HG03457 (cell line): ENCODE data around the gene TRIM36.
A peak's percentile ranks its signal among the peaks of the same experiment; 100 is the strongest.

Experiments used
- ATAC-seq: cut with Tn5 transposase; IDR thresholded peaks from one replicate; pipeline ENCODE4 v1.9.1; 2021; ENCODE audit warnings: moderate number of reproducible peaks; ENCODE audit not compliant: unreplicated experiment

Gene TRIM36, protein sequence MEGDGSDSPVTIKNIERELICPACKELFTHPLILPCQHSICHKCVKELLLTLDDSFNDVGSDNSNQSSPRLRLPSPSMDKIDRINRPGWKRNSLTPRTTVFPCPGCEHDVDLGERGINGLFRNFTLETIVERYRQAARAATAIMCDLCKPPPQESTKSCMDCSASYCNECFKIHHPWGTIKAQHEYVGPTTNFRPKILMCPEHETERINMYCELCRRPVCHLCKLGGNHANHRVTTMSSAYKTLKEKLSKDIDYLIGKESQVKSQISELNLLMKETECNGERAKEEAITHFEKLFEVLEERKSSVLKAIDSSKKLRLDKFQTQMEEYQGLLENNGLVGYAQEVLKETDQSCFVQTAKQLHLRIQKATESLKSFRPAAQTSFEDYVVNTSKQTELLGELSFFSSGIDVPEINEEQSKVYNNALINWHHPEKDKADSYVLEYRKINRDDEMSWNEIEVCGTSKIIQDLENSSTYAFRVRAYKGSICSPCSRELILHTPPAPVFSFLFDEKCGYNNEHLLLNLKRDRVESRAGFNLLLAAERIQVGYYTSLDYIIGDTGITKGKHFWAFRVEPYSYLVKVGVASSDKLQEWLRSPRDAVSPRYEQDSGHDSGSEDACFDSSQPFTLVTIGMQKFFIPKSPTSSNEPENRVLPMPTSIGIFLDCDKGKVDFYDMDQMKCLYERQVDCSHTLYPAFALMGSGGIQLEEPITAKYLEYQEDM

DNA sequence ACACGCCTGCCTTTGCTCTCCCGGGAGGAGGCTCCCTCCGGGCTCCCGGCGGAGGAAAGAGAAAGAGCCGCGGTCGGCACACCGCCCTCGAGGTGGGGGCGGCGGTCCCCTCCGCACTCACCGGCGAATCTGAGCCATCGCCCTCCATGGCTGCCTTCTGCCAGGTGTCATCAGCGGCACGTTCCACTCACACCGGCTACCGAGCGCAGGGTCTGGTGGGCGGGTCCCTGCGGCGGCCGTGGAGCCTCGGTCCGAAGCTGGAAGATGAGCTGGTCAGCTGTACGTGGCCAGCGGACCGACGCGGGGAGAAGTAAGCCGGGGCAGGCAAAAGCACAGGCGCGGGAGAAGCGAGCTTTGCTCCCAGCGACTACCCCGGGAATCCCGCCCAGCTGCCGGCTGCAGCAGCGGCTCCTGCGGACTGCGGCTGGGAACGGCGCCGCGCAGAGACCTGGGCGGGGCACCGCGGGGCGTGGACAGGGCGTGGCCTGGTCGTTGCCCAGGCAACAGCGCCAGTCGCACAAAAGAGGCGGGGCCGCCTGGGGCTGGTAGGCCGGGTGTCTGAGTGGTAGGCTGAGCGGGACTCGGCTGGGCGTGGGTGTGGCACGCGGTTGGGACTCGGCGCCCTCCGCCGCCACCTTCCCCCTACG is at the start of gene TRIM36:
Gene TRIM36, minus strand, starts transcription at position 422 of the 647 bp plus-strand sequence. Its CDS starts 274 bp downstream, at position 148.
- peak; percentile 98 for ATAC-seq

DNA sequence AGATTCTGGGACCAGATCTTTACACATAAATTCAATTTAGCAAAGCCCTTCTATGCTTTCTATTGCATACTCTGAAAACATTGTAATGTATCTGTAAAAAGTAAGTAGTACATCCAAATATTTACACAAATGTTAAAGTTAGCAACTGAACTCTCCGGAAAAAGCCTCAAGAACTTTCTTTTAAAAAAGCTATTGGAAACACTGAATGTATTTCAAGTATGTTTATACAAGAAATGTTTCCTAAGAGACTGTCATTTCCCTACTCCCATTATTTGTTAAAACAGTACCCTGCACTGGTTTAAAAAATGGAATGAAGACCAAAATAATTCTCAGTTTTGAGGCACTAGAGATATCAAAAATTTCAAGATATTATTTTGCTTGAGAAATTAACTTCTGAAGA is 44.8 kb upstream of the TRIM36 start:
- ATAC-seq, result no peak

DNA sequence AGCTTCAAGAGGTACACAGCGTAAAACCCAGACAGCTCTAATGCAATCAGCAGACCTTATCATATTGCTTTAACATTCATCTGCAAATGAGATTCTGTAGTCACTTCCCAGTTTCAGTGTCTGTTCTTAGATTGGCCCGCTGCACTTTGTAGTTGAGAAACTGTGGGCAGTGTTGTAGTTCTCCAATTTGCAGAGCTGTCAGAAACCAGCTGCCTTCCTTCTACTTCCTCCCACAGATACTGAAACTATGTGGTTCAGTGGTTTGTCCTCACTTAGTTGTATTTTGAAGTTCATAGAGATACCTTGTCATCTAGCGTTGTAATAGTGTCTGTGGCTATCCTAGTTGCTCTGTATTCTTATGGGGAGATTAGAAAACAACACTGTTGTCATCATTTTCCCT is 39.6 kb upstream of the TRIM36 start:
- ATAC-seq, result peak; percentile 100

DNA sequence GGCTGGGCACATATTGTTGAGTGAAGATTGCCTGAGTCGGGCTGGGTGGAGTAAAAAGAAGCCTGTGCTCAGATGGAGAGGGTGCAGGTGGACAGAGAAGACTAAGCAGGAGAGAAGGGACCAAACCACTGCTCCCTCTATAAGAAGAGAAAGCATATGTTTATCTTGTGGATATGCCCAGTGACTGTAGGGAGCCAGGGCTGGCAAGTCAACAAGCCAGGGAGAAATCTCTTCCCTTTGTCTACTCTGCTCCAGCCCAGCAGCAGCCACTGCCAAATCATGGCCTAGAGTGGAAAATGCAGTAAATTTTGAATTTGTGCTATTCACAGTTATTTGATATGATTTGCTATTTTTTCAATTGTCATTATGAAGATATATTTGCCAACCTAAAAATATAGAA is 33.2 kb upstream of the TRIM36 start:
- ATAC-seq, result no peak

DNA sequence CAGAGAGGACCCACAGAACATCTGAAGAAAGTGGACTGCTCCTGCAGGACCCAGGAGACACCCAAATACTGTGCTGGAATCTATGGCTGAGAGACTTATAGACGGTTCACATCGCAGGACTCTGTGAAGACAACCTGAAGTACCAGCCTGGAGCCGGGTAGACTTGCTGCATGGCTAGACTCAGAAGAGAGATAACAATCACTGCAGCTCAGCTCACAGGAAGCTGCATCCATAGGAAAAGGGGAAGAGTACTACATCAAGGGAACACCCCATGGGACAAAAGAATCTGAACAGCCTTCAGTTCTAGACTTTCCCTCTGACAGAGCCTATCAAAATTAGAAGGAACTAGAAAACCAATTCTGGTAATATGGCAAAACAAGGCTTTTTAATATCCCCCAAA is 26.5 kb upstream of the TRIM36 start:
- ATAC-seq, result no peak

DNA sequence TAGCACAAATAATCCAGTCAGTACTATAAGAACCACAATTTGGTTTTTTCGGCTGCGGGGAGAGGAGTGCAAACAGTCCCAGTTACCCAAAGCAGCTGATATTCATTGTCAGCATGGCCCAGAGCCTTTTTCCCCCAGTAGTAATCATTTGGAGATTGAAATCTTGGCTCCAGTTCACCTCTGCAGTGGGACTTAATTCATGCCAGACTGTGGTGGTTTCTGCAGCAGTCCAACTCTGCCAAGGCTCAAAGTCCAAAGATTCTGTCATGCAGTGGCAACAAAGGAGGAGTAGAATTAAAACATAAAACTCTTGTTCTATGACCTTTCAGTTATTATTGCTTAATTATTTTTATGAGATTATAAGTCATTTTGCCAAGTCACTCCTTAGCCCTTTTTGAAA is 25.0 kb upstream of the TRIM36 start:
- no peak for ATAC-seq

DNA sequence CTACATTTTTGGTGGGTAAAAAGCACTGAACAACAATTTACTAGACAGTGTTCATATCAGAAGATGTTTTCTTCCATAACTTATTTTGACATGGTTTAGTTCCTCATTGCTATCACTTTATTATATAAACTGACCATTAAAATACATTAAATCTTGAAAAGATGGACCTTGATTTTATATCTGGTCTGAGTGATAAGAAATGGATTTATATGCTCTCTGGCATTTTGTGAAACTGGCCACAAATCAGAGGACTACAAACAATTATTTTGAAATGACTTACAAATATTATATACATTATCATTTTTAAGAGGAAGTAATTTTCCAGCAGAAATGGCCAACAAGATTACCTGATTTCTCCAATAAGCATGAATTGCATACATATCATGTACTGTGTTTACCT is 23.6 kb upstream of the TRIM36 start:
- ATAC-seq, result no peak

DNA sequence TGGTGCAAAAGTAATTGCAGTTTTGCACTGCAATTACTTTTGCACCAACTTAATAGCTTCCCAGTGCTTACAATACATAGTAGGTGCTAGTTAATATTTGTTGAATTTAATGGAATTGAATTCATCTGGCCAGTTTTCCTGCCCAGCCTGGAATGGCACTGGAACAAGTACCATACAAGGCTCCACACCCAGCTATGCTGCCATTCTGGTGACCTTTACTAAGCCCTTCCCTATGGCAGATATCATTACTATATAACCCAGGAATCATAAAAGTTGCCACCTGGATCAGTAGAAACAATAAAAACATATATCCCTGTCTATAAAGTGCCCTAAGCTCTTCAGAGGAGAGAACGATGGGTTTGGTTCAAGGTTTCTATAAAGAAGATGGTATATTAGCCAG is 22.4 kb upstream of the TRIM36 start:
- ATAC-seq, result no peak

DNA sequence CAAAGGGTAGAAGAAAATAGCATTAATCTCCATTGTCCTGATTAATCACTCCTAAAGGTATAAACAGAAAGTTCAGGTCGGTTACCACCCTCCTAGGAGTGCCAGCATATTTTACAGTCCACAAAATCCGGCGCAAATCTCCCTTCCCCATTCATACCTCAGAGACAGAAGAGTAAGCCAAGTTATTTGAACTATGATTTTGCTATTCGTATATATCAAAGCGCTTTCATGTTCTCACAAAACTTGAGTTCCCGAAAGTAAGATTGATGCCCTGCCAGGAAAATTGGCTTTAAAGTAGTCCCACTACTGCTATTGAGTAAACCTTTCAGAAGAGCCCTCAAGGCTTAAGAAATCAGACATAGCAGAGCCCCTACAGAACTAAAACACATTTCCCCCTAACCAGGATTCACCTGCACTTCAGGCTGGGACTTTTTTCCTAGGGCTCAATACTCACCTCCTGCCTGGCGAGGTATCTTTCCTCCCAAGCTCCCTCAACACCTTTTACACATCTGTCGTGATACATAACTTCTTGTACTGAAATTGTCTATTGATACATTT is 21.8 kb upstream of the TRIM36 start:
- no peak for ATAC-seq

DNA sequence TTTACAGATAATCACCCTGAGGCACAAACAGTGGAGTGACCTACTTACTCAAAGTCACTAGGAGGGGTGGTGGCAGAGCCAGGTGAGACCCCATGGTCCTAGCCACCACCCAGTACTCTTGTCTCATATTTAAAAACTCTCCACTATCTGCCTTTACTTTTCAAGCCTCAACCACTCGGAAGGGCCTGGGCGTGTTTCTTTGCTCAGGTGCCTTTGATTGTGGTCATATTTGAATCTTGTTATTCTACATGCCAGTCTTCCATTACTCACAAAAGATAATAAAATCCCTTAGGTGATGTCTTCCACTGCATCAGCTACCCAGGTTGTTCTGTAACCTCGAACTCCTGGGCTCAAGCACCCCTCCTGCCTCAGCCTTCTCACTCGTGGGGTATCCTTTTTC is 20.7 kb upstream of the TRIM36 start:
- no peak for ATAC-seq

DNA sequence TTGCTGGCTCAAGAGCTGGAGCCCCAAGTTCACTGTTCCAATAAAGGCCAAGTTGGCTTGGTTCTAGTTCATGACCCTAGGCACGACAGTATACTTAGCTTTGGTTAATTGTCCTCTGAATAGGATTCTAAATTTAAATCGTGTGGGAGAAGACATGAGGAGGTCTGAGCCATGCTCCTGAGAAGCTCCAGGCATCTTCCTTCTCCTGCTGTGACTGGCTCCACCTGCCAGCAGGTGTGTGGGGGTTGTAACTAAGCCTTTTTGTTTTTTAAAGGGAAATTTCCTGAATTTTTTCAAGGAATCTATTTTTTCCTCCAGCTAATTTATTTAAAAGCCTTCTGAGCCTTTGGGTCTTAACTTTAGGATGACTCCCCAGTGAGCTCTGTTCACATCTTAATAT is 20.2 kb upstream of the TRIM36 start:
- no peak for ATAC-seq

DNA sequence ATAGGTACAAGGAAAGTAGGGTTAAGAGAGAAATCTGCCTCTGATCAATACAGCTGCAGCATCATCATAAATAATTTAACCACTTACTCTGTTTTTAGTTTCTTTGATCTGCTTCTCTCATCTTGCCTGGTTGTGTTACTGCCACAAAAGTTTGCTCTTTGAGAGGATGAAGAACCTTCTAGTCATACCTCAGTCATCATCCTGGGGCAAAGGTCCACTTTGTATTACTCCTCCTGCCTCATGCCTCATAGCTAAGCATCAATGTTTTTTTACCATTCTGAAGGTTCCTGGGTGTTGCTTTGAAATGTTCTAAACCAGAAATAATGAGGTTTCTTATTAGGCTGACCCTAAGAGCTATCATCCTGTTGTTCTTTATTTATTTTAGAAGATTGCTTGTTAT is 17.1 kb upstream of the TRIM36 start:
- ATAC-seq, result no peak

DNA sequence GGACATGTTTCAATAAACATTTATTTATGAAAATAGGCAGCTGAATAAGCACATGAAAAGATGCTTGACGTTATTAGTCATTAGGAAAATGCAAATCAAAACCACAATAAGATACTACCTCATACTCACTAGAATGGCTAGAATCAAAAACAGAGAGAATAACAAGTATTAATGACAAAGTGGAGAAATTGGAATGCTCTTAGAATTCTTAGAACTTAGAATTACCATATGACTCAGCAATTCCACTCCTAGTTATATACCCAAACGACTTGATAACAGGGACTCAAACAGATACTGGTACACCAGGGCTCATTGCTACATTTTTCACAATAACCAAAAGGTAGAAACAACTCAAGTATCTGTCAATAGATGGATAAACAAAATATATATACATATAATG is 15.1 kb upstream of the TRIM36 start:
- no peak for ATAC-seq

DNA sequence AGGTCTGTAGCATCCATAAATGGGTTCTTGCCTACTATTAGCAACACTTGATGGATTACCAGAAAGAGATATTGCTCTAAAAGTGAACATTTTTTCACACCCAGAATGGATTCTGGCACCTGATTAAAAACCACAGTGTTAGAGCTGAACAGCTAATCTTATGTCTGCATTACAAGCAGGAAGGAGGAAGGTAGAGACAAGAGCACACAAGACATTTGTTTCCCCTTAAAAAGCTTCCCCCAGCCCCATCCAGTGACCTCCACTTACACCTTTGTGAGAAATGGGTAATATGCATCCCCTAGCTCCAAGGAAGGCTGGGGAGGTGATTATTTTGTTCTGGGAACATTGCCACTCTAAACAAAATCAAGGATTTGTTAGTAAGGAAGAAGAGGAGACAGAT is 12.0 kb upstream of the TRIM36 start:
- ATAC-seq, result no peak

DNA sequence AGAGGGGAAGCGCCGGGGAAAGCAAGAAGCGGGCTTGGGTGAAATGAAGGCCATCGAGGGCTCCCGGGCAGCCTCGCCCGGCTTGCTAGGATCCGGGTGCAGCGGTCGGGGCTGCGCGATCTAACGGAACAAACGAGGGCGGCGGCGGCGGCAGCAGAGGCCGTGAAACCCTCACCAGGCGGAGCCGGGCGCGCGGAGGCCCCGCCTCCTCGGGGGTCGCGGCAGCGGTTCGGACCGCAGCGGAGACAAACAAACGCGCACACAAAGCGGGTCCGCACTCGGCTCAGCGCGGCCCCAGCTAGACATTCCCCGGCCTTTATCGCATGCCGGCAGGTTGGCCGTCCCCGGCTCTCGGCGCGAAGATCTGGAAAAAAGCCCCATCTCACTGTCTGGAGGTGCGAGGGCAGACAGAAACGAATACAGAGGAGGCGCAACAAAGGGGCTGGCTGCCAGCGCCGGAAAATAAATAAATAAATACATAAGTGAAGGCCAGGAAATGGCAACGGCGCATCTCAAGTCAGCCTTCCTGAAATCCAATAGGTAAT is 10.5 kb upstream of the TRIM36 start:
- no peak for ATAC-seq

DNA sequence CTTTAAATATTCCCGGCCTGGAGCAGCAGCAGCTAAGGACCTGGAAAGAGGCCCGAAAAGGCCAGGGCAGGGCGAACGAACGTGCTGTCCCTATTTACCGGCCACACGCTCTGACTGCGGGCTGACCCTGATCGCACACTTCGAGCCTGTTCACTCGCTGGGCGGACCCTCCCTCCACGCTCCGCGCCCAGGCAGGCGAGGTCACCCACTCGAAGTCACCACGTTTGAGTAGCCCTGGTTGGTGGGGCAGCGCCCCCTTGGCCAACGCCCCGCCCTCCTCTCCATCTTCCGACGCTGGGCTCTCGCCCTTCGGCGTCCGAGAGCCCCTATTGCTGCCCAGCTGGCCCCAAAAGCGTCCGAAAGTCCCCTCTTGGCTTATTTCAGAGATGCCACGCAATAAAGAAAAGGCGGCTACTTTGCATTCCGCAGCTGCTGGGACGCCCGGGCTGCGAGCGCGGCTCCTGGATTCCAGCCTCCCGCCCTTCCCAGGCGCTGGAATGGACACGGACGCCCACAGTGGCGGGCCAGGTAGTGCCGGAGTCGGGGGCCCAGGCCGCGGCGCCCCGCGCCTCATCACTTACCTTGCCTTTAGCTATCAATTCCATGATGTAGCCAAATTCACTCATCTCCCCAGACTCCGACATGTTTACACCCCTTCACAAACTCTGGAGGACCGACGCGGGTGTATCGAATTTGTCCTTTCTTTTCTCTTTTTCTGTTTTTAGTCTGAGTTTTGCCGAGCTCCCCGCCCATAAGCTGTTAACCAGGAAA is 9.9 kb upstream of the TRIM36 start:
- no peak for ATAC-seq

DNA sequence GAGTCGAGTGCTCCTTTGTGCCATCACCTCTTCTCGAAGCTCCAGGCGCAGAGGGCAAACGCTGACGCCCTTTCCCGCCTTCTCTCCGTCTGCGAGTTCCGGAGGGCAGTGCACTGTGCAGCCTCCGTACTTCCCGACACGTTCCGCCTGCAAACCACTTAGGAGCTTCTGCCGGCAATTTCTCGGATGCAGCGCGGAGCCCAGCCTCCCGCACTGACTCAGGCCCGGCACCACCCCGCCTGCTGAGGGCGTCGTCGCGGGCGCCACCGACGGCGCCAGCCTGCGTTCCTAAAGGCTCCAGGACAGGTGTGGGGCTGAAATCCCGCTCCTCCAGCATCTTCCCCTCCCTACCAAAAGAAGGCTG is 9.3 kb upstream of the TRIM36 start:
- no peak for ATAC-seq

DNA sequence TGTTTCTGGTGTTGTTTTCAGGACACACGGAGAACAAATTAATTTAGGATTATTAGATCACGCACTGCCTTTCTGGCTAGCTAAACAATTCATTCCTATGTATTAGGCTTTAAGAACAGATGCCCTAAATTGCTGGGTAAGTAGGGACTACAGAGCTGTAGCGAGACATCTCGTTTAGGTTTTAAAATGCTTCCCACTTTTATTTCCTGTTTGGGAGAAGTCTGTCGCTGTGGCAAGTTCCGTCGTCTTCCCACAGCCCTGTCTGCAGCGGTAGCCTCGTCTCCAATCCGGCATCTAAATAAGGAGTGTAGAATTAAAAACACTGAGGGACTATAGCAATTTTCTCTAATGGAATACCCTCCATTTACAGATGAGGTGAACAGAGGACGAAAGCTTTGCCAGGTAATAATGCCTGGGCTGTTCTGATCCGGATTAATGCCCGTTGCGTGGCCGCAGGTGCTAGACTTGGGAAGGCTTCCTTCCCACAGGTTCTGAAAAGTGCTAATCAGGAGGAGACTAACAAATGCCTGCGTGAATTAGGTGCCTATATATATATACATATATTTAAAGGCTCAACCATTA is 1.3 kb upstream of the TRIM36 start:
- ATAC-seq, result no peak

DNA sequence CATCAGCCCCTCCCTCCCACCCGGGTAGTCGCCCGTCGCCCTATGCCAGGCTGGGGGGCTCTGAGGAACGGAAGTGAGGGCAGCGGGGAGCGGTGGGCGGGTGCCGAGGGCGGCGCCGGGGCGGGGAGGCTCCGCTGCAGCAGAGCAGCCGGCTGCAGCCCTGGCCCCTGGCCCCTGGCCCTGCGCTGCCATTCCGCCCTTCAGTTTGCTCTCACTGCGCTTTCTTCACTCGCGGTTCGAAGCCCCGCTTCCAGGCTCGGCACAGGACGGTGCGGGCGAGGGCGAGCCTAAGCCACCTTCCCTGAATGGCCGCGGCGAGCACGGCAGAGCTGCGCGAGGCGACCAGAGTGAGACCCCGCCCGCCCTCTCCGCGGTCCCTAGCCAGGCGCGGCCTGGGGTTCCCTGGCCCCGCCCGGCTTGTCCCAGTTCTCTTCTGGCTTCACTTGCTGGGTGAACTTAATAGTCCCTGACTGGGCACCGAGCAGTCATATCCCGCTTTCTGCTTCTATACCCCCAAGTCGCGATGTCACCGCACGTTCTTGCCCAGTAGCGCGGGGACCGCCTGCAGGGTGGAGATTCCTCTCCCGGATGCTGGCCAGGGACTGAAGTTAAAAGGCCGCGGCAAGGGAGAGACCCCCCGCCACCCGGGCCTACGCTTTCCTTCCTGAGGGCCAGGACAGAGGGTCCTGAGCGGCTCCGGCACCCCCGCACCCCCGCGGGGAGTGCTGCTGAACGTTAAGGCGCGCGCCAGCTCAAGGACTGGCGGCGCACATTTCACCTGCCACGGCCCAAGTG is 623 bp upstream of the TRIM36 start:
- ATAC-seq, result peak; percentile 34
